Measurements from ENCODE around the gene NXNL1.

Gene NXNL1

GRCh38 chr19:17419154-17419620, 41.5 kb downstream of the NXNL1 start:
- CTCF ChIA-PET = interaction anchor here (0.9 to 1.8 kb wide), 10 partner anchors 11 to 94 kb away, joined by 3 to 11 read pairs (median 4); partner anchors contain the start of genes BST2, CCDC194 and TMEM221
- no peak for DNase-seq (ENCODE audit: extremely low spot score)

GRCh38 chr19:17418710-17419109, 42.0 kb downstream of the NXNL1 start:
- ChIA-PET CTCF (interaction anchor here (1.1 to 1.8 kb wide), 3 partner anchors 9 to 77 kb away, joined by 3 to 11 read pairs (median 5); no protein-coding TSS in a partner anchor), POLR2A (interaction anchor here (0.6 kb wide), 1 partner anchor 23 kb away, joined by 3 read pairs; no protein-coding TSS in a partner anchor)
- DNase-seq (ENCODE audit: extremely low spot score) = no peak
- TF ChIP-seq, protein P1, sequence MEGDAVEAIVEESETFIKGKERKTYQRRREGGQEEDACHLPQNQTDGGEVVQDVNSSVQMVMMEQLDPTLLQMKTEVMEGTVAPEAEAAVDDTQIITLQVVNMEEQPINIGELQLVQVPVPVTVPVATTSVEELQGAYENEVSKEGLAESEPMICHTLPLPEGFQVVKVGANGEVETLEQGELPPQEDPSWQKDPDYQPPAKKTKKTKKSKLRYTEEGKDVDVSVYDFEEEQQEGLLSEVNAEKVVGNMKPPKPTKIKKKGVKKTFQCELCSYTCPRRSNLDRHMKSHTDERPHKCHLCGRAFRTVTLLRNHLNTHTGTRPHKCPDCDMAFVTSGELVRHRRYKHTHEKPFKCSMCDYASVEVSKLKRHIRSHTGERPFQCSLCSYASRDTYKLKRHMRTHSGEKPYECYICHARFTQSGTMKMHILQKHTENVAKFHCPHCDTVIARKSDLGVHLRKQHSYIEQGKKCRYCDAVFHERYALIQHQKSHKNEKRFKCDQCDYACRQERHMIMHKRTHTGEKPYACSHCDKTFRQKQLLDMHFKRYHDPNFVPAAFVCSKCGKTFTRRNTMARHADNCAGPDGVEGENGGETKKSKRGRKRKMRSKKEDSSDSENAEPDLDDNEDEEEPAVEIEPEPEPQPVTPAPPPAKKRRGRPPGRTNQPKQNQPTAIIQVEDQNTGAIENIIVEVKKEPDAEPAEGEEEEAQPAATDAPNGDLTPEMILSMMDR (IDR thresholded peaks at IDR 0.05; ENCODE audit: control extremely low read depth, extremely low read depth, low read depth, missing control alignments) = no peak

More at GRCh38 chr19:17419154-17419620, 41.5 kb downstream of the NXNL1 start:
- POLR2A ChIA-PET = interaction anchor here (0.7 to 1.6 kb wide), 3 partner anchors 13 to 187 kb away, joined by 3 to 10 read pairs (median 3); partner anchors contain the start of gene BST2
- TF ChIP-seq, protein P1 (IDR thresholded peaks at IDR 0.05; ENCODE audit: control extremely low read depth, extremely low read depth, low read depth, missing control alignments) = no peak

GRCh38 chr19:17415121-17415520, 45.6 kb downstream of the NXNL1 start:
- TF ChIP-seq, protein P1 (IDR thresholded peaks at IDR 0.05; ENCODE audit: control extremely low read depth, extremely low read depth, low read depth, missing control alignments) = no peak
- ChIA-PET POLR2A (no interaction called here), CTCF (no interaction called here)
- no peak for DNase-seq (ENCODE audit: extremely low spot score)

DNA sequence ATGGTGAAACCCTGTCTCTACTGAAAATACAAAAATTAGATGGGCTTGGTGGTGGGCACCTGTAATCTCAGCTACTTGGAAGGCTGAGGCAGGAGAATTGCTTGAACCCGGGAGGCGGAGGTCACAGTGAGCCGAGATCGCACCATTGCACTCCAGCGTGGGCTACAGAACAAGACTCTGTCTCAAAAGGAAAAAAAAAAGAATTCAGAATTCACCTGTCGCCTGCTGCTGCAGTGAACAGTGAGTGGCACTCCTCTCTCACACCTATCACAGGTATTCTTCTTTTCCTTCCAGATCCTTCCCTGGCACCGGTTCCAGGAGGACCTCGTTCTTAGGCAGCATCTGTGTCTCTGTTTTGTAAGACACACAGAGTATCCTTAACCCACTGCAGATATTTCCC, 46.6 kb downstream of the NXNL1 start:
- ChIA-PET POLR2A (no interaction called here), CTCF (interaction anchor here (1.0 kb wide), 1 partner anchor 27 kb away, joined by 3 read pairs; no protein-coding TSS in a partner anchor)
- TF ChIP-seq, protein P1 (IDR thresholded peaks at IDR 0.05; ENCODE audit: control extremely low read depth, extremely low read depth, low read depth, missing control alignments) = no peak
- no peak for DNase-seq (ENCODE audit: extremely low spot score)

GRCh38 chr19:17411801-17412200, 48.9 kb downstream of the NXNL1 start:
- DNase-seq (ENCODE audit: extremely low spot score) = no peak
- TF ChIP-seq, protein P1 (IDR thresholded peaks at IDR 0.05; ENCODE audit: control extremely low read depth, extremely low read depth, low read depth, missing control alignments) = no peak
- CTCF ChIA-PET = interaction anchor here (0.8 to 1.7 kb wide), 3 partner anchors 26 to 84 kb away, joined by 3 to 4 read pairs (median 4); no protein-coding TSS in a partner anchor
- POLR2A ChIA-PET = no interaction called here

GRCh38 chr19:17409990-17410389, 50.7 kb downstream of the NXNL1 start:
- no peak for DNase-seq (ENCODE audit: extremely low spot score)
- TF ChIP-seq, protein P1 (IDR thresholded peaks at IDR 0.05; ENCODE audit: control extremely low read depth, extremely low read depth, low read depth, missing control alignments) = no peak
- CTCF ChIA-PET = interaction anchor here (0.9 kb wide), 1 partner anchor 8 kb away, joined by 3 read pairs; no protein-coding TSS in a partner anchor
- POLR2A ChIA-PET = no interaction called here

All from GM10248 (cell line).